ENCODE data around the gene CLIP4.

DNA sequence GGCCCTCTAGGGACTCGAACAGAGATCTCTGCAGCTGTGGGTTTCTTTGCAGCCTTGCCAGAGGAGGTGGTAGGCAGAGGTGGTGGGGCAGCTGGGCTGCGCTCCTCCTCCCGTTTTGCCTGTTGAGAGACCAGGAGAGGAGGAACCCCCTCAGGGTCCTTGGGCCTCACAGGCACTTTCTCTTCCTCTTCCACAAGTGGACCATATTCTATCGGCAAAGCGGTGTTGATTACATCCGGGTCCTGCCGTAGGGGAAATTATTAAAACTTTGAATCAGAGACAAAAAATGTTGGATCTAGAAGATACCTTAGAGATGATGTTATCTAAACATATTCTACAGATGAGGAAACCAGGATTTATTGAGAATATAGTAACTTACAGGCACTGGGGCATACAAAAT lies 78.5 kb downstream of the CLIP4 start:
- no peak for TF ChIP-seq POLR2AphosphoS5 (IDR thresholded peaks at IDR 0.05)
- no peak for TF ChIP-seq POLR2A (IDR thresholded peaks at IDR 0.05)
- TF ChIP-seq, protein P1, sequence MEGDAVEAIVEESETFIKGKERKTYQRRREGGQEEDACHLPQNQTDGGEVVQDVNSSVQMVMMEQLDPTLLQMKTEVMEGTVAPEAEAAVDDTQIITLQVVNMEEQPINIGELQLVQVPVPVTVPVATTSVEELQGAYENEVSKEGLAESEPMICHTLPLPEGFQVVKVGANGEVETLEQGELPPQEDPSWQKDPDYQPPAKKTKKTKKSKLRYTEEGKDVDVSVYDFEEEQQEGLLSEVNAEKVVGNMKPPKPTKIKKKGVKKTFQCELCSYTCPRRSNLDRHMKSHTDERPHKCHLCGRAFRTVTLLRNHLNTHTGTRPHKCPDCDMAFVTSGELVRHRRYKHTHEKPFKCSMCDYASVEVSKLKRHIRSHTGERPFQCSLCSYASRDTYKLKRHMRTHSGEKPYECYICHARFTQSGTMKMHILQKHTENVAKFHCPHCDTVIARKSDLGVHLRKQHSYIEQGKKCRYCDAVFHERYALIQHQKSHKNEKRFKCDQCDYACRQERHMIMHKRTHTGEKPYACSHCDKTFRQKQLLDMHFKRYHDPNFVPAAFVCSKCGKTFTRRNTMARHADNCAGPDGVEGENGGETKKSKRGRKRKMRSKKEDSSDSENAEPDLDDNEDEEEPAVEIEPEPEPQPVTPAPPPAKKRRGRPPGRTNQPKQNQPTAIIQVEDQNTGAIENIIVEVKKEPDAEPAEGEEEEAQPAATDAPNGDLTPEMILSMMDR (IDR thresholded peaks at IDR 0.05) = no peak
- no peak for TF ChIP-seq EP300 (IDR thresholded peaks at IDR 0.05; ENCODE audit: low read depth)

All from transverse colon (tissue), 4 donors.